MCF 10A (cell line): ENCODE measurements around the gene THEMIS. TPM values are rescaled to one million over a fixed set of nuclear protein-coding genes. Genes with fewer than 3 reads are reported as not detected.

ENCODE experiments used
- BruUV-seq: library from RNA; stranded (reverse); fragments of 400-500 nt; replicated peaks from 2 replicates; lab custom pipeline; 2021; lab: Mats Ljungman, UMichigan
- CTCF ChIA-PET: fragments of 300-600 bp; sonication (Branson Sonifier 250); formaldehyde crosslinking; extraction: SDS; loops from one replicate; lab custom pipeline; 2021; ENCODE audit warnings: antibody characterized with exemption, inconsistent platforms; lab: Yijun Ruan, JAX
- POLR2A ChIA-PET: fragments of 300-600, 350-650 bp; sonication (Branson Sonifier 250); formaldehyde crosslinking; extraction: SDS; loops from one replicate; lab custom pipeline; 2020; ENCODE audit warnings: antibody characterized with exemption, inconsistent platforms; lab: Yijun Ruan, JAX
- DNase-seq: peaks from one replicate; pipeline ENCODE4 v3.0.0-alpha.2; 2018; ENCODE audit not compliant: unreplicated experiment
- H3K27ac Mint-ChIP-seq: one replicate; pipeline ENCODE4 v1.8.0; 2022; ENCODE audit warnings: mild to moderate bottlenecking, low read depth, mixed read lengths; ENCODE audit not compliant: unreplicated experiment
- H3K27me3 Mint-ChIP-seq: one replicate; pipeline ENCODE4 v1.8.0; 2022; ENCODE audit warnings: mixed read lengths; ENCODE audit not compliant: insufficient read depth, unreplicated experiment
- H3K36me3 Mint-ChIP-seq: one replicate; pipeline ENCODE4 v1.8.0; 2022; ENCODE audit warnings: mild to moderate bottlenecking, moderate library complexity, mixed read lengths; ENCODE audit not compliant: insufficient read depth, unreplicated experiment
- H3K4me1 Mint-ChIP-seq: one replicate; pipeline ENCODE4 v1.8.0; 2022; ENCODE audit warnings: mixed read lengths; ENCODE audit not compliant: insufficient read depth, unreplicated experiment
- H3K4me3 Mint-ChIP-seq: one replicate; pipeline ENCODE4 v1.8.0; 2022; ENCODE audit warnings: mild to moderate bottlenecking, moderate library complexity, mixed read lengths; ENCODE audit not compliant: unreplicated experiment
- H3K9me3 Mint-ChIP-seq: one replicate; pipeline ENCODE4 v1.8.0; 2022; ENCODE audit warnings: mixed read lengths; ENCODE audit not compliant: unreplicated experiment
- CTCF ChIP-seq: fragments of 200-600 bp; IDR thresholded peaks from one replicate; pipeline ENCODE4 v1.8.0; 2022; ENCODE audit warnings: antibody characterized with exemption, mild to moderate bottlenecking; ENCODE audit not compliant: unreplicated experiment
- intact Hi-C: fragments of 100-400 bp; cut with micrococcal nuclease; formaldehyde crosslinking; loops from 2 replicates; pipeline ENCODE4 v1.14.1; 2022
- total RNA-seq: library from RNA; stranded (reverse); gene quantifications from 2 replicates; pipeline ENCODE4 v1.2.3, GENCODE V29; 2022

The THEMIS gene
- total RNA-seq, 1 experiment from 2014 or later, result not detected

- H3K36me3 Mint-ChIP-seq, result no peaks in the 10 kb centered on the region
- H3K9me3 Mint-ChIP-seq, result no peaks in the 10 kb centered on the region
- no peaks in the 10 kb centered on the region for H3K4me1 Mint-ChIP-seq
- no peak overlapping the region for H3K27ac Mint-ChIP-seq
- no peak for DNase-seq
- intact Hi-C loops, result no loop called here
- no peak for TF ChIP-seq CTCF
- no TSS peak for BruUV-seq
- H3K4me3 Mint-ChIP-seq, result no peak overlapping the region
- ChIA-PET POLR2A (no interaction called here), CTCF (no interaction called here)
- H3K27me3 Mint-ChIP-seq, result peaks cover 1% of the 10 kb centered on the region
These were observed 67.5 kb downstream of the THEMIS start for GRCh38 chr6:127833336-127833735.

- H3K9me3 Mint-ChIP-seq, result no peaks in the 10 kb centered on the region
- DNase-seq, result no peak
- no peaks in the 10 kb centered on the region for H3K36me3 Mint-ChIP-seq
- H3K27ac Mint-ChIP-seq, result no peak overlapping the region
- intact Hi-C loops, result no loop called here
- ChIA-PET CTCF (no interaction called here), POLR2A (no interaction called here)
- H3K4me1 Mint-ChIP-seq, result no peaks in the 10 kb centered on the region
- no peak overlapping the region for H3K4me3 Mint-ChIP-seq
- BruUV-seq, result no TSS peak
- peaks cover 11% of the 10 kb centered on the region for H3K27me3 Mint-ChIP-seq
- TF ChIP-seq CTCF, result no peak
These were observed 68.5 kb downstream of the THEMIS start for GRCh38 chr6:127832381-127832780.

- intact Hi-C loops, result no loop called here
- TF ChIP-seq CTCF, result no peak
- ChIA-PET POLR2A (interaction anchor here (0.6 kb wide), 1 partner anchor 310 kb away, joined by 3 read pairs; no protein-coding TSS in a partner anchor), CTCF (no interaction called here)
- no peaks in the 10 kb centered on the region for H3K4me1 Mint-ChIP-seq
- H3K27ac Mint-ChIP-seq, result no peak overlapping the region
- no peaks in the 10 kb centered on the region for H3K36me3 Mint-ChIP-seq
- DNase-seq, result no peak
- no peaks in the 10 kb centered on the region for H3K9me3 Mint-ChIP-seq
- no TSS peak for BruUV-seq
- H3K4me3 Mint-ChIP-seq, result no peak overlapping the region
- H3K27me3 Mint-ChIP-seq, result peaks cover 89% of the 10 kb centered on the region
These were observed 76.8 kb downstream of the THEMIS start for GRCh38 chr6:127824061-127824460.

- H3K36me3 Mint-ChIP-seq, result no peaks in the 10 kb centered on the region
- H3K27ac Mint-ChIP-seq, result no peak overlapping the region
- POLR2A ChIA-PET, result no interaction called here
- H3K4me1 Mint-ChIP-seq, result no peaks in the 10 kb centered on the region
- intact Hi-C loops, result no loop called here
- CTCF ChIA-PET, result no interaction called here
- no TSS peak for BruUV-seq
- no peaks in the 10 kb centered on the region for H3K9me3 Mint-ChIP-seq
- no peak overlapping the region for H3K4me3 Mint-ChIP-seq
- TF ChIP-seq CTCF, result no peak
- peaks cover 95% of the 10 kb centered on the region for H3K27me3 Mint-ChIP-seq
- no peak for DNase-seq
These were observed 79.4 kb downstream of the THEMIS start for GRCh38 chr6:127821431-127821830.
